ENCODE measurements around the gene ADCY2.
A peak's percentile ranks its signal among the peaks of the same experiment; 100 is the strongest.

ADCY2 gene

GRCh38 chr5:7610531-7611177 is 214.7 kb downstream of the ADCY2 start:
- DNase-seq (ENCODE audit: low read depth in 2 of 2): no peak
- no peak for TF ChIP-seq CTCF (IDR thresholded peaks at IDR 0.05; ENCODE audit: low read depth, low read length)
- H3K4me3 ChIP-seq (replicated peaks in 1 of 2; ENCODE audit: low read depth in 2 of 2, low read length in 2 of 2): no peak overlapping the region

GRCh38 chr5:7611518-7611917 is 215.6 kb downstream of the ADCY2 start:
- TF ChIP-seq CTCF (IDR thresholded peaks at IDR 0.05; ENCODE audit: low read depth, low read length): no peak
- H3K4me3 ChIP-seq (replicated peaks in 1 of 2; ENCODE audit: low read depth in 2 of 2, low read length in 2 of 2): no peak overlapping the region
- no peak for DNase-seq (ENCODE audit: low read depth in 2 of 2)

- no peak for TF ChIP-seq CTCF (IDR thresholded peaks at IDR 0.05; ENCODE audit: low read depth, low read length)
- DNase-seq (ENCODE audit: low read depth in 2 of 2): peak in 1 of 2 donors; percentile 1
- no peak overlapping the region for H3K4me3 ChIP-seq (replicated peaks in 1 of 2; ENCODE audit: low read depth in 2 of 2, low read length in 2 of 2)
Measured at GRCh38 chr5:7615566-7616061, 219.7 kb downstream of the ADCY2 start.

GRCh38 chr5:7616897-7617296 is 221.0 kb downstream of the ADCY2 start:
- no peak overlapping the region for H3K4me3 ChIP-seq (replicated peaks in 1 of 2; ENCODE audit: low read depth in 2 of 2, low read length in 2 of 2)
- TF ChIP-seq CTCF (IDR thresholded peaks at IDR 0.05; ENCODE audit: low read depth, low read length): no peak
- DNase-seq (ENCODE audit: low read depth in 2 of 2): no peak

GRCh38 chr5:7622498-7622897 is 226.6 kb downstream of the ADCY2 start:
- H3K4me3 ChIP-seq (replicated peaks in 1 of 2; ENCODE audit: low read depth in 2 of 2, low read length in 2 of 2): no peak overlapping the region

GRCh38 chr5:7625740-7626139 is 229.8 kb downstream of the ADCY2 start:
- H3K4me3 ChIP-seq (replicated peaks in 1 of 2; ENCODE audit: low read depth in 2 of 2, low read length in 2 of 2): no peak overlapping the region
- TF ChIP-seq CTCF (IDR thresholded peaks at IDR 0.05; ENCODE audit: low read depth, low read length): no peak

More at GRCh38 chr5:7622498-7622897, 226.6 kb downstream of the ADCY2 start:
- TF ChIP-seq CTCF (IDR thresholded peaks at IDR 0.05; ENCODE audit: low read depth, low read length): no peak
- no peak for DNase-seq (ENCODE audit: low read depth in 2 of 2)

GRCh38 chr5:7628248-7628647 is 232.3 kb downstream of the ADCY2 start:
- TF ChIP-seq CTCF (IDR thresholded peaks at IDR 0.05; ENCODE audit: low read depth, low read length): no peak
- DNase-seq (ENCODE audit: low read depth in 2 of 2): no peak

More at GRCh38 chr5:7625740-7626139, 229.8 kb downstream of the ADCY2 start:
- no peak for DNase-seq (ENCODE audit: low read depth in 2 of 2)

More at GRCh38 chr5:7628248-7628647, 232.3 kb downstream of the ADCY2 start:
- H3K4me3 ChIP-seq (replicated peaks in 1 of 2; ENCODE audit: low read depth in 2 of 2, low read length in 2 of 2): no peak overlapping the region

All from cardiac fibroblast (primary cell).